GM12878 (cell line): Measurements from ENCODE around the gene GNPTG. TPM values are rescaled to one million over a fixed set of nuclear protein-coding genes. Genes with fewer than 3 reads are reported as not detected.
A peak's percentile ranks its signal among the peaks of the same experiment; 100 is the strongest.

Source experiments
- ATAC-seq: fragments of 200-7000 bp; cut with Tn5 transposase; 3 replicates; pipeline ENCODE4 v1.9.1; 2020; ENCODE audit warnings: mild to moderate bottlenecking, moderate library complexity
- BruUV-seq: library from RNA; stranded (reverse); fragments of 400-500 nt; replicated peaks from 2 replicates; lab custom pipeline; 2021; lab: Mats Ljungman, UMichigan
- CTCF ChIA-PET: fragments of 300-600 bp; sonication (Branson Sonifier 250); formaldehyde crosslinking; extraction: SDS; loops from one replicate; lab custom pipeline; 2021; ENCODE audit warnings: inconsistent platforms; lab: Yijun Ruan, JAX
- POLR2A ChIA-PET: fragments of 350-600 bp; formaldehyde crosslinking; extraction: SDS; loops from one replicate; lab custom pipeline; 2021; ENCODE audit warnings: inconsistent platforms; lab: Charles Lee
- RAD21 ChIA-PET: fragments of 300-600 bp; sonication (Branson Sonifier 250); formaldehyde crosslinking; loops from one replicate; lab custom pipeline; 2023; ENCODE audit warnings: antibody characterized with exemption; ENCODE audit not compliant: unreplicated experiment; lab: Charles Lee
- SMC1A ChIA-PET: fragments of 300-600 bp; sonication (Branson Sonifier 250); formaldehyde crosslinking; loops from one replicate; lab custom pipeline; 2023; ENCODE audit not compliant: unreplicated experiment, uncharacterized antibody; lab: Charles Lee
- DNase-seq: peaks from one replicate; pipeline ENCODE4 v3.0.0-alpha.2; 2011; ENCODE audit warnings: low read depth, low spot score
- FAIRE-seq: peaks from 3 replicates; lab custom pipeline; 2011; peaks lifted over from hg19 to GRCh38; lab: Jason Lieb, UNC
- H2AFZ ChIP-seq: 2 replicates; pipeline ENCODE4 v1.6.0; 2011; ENCODE audit warnings: low read depth, low read length, control low read depth; ENCODE audit not compliant: control insufficient read depth
- H3K27ac ChIP-seq: 2 replicates; pipeline ENCODE4 v1.5.1; 2011; ENCODE audit warnings: control low read depth; ENCODE audit not compliant: control insufficient read depth, insufficient read depth
- H3K27me3 ChIP-seq, 2 experiments: replicated peaks in 1 of 2; 2 replicates each; pipeline versions ENCODE4 v1.6.0 to v1.6.1; 2011; ENCODE audit warnings: low read length in 1 of 2; ENCODE audit not compliant: control insufficient read depth in 2 of 2, insufficient read depth in 2 of 2
- H3K36me3 ChIP-seq, 2 experiments: 2 replicates each; pipeline ENCODE4 v1.5.1; 2011; ENCODE audit warnings: low read length in 1 of 2; ENCODE audit not compliant: control insufficient read depth in 2 of 2, insufficient read depth in 2 of 2
- H3K4me1 ChIP-seq: 2 replicates; pipeline ENCODE4 v1.6.1; 2011; ENCODE audit warnings: mild to moderate bottlenecking, low read length, moderate library complexity, mixed read lengths; ENCODE audit not compliant: control insufficient read depth, insufficient read depth
- H3K4me2 ChIP-seq: 2 replicates; pipeline ENCODE4 v1.6.0; 2011; ENCODE audit warnings: control low read depth; ENCODE audit not compliant: control insufficient read depth, insufficient read depth
- H3K4me3 ChIP-seq: fragments of 200-600 bp; sonication (generic); 2 replicates; pipeline ENCODE4 v1.5.1; 2016
- H3K79me2 ChIP-seq: 2 replicates; pipeline ENCODE4 v1.6.0; 2011; ENCODE audit warnings: low read length; ENCODE audit not compliant: control insufficient read depth, insufficient read depth
- H3K9ac ChIP-seq: 2 replicates; pipeline ENCODE4 v1.8.0; 2011; ENCODE audit warnings: low read length, control low read depth, mixed read lengths; ENCODE audit not compliant: control insufficient read depth, insufficient read depth
- H3K9me3 ChIP-seq: replicated peaks from 3 replicates; pipeline ENCODE4 v1.5.1; 2011; ENCODE audit warnings: mild to moderate bottlenecking, low read length; ENCODE audit not compliant: control insufficient read depth, insufficient read depth
- H4K20me1 ChIP-seq: 2 replicates; pipeline ENCODE4 v1.6.0; 2011; ENCODE audit not compliant: control insufficient read depth, insufficient read depth
- BMI1 ChIP-seq: fragments of 450-650 bp; IDR thresholded peaks from 2 replicates; pipeline ENCODE4 v1.6.1; 2016; ENCODE audit warnings: mild to moderate bottlenecking, moderate library complexity, borderline replicate concordance
- CTCF ChIP-seq, 3 experiments: IDR thresholded peaks in 2 of 3; conservative IDR thresholded peaks in 1 of 3; 2 replicates each; pipeline ENCODE4 v1.5.1; 2011; ENCODE audit warnings: low read depth in 3 of 3, low read length in 3 of 3, mild to moderate bottlenecking in 3 of 3, control low read depth in 2 of 3, moderate library complexity in 2 of 3, inconsistent platforms in 1 of 3, mixed read lengths in 1 of 3; ENCODE audit not compliant: control insufficient read depth in 2 of 3, insufficient read depth in 1 of 3; ENCODE audit errors: extremely low read depth in 1 of 3
- HDGF ChIP-seq: fragments of 450-650 bp; IDR thresholded peaks from 2 replicates; pipeline ENCODE4 v1.6.1; 2016; ENCODE audit warnings: antibody characterized with exemption
- ZBTB40 ChIP-seq: fragments of 450-650 bp; IDR thresholded peaks from 2 replicates; pipeline ENCODE4 v1.6.1; 2016; ENCODE audit warnings: mild to moderate bottlenecking, moderate library complexity, borderline replicate concordance
- WGBS: methylation state at CpG from one replicate; pipeline ENCODE4 v1.1.6; 2016; ENCODE audit warnings: low lambda C conversion rate; ENCODE audit not compliant: insufficient replicate concordance, insufficient coverage; ENCODE audit errors: missing lambda C conversion rate; 5-methylcytosine and 5-hydroxymethylcytosine counted together
- in situ Hi-C: fragments of 300-500 bp; cut with MboI; formaldehyde crosslinking; loops from 9 replicates; pipeline ENCODE4 v1.14.3; 2018; ENCODE audit warnings: mixed read lengths
- intact Hi-C: fragments of 100-400 bp; cut with micrococcal nuclease; formaldehyde crosslinking; loops from one replicate; pipeline ENCODE4 v1.14.2; 2022; ENCODE audit not compliant: unreplicated experiment
- polyA plus RNA-seq, 11 experiments: library from polyadenylated mRNA; depleted of rRNA in 4 of 11; unstranded in 6 of 11; stranded (reverse) in 5 of 11; fragments of >200 nt; fragmentation: Nextera tagmentation in 4 of 11; fragmentation: Illumina TruSeq in 1 of 11; extraction: Ambion mirVana in 4 of 11; extraction: Trizol in 1 of 11; gene quantifications; 1 replicate in 1 of 11; 2 replicates in 10 of 11; pipeline versions ENCODE4 v1.2.1 to v1.2.3, GENCODE V29; 2011 to 2016; ENCODE audit warnings: inconsistent platforms in 2 of 11, missing spikeins in 2 of 11, low read depth in 1 of 11
- total RNA-seq, 4 experiments: library from RNA; depleted of rRNA in 3 of 4; stranded (reverse); fragments of >200 nt in 3 of 4; fragmentation: Illumina TruSeq in 1 of 4; extraction: Trizol in 1 of 4; gene quantifications; 2 replicates each; pipeline versions ENCODE4 v1.2.1 to v1.2.3, GENCODE V29; 2013 to 2021

Gene GNPTG
- total and polyA plus RNA-seq, 10 of the 15 experiments (the other 5 are each of a cell fraction or from before 2014, with no cell fraction given) = 0.80 to 32.6 (median 20.9) TPM

- ChIA-PET CTCF (interaction anchor here (2.0 kb wide), 1 partner anchor 27 kb away, joined by 6 read pairs; no protein-coding TSS in a partner anchor), RAD21 (no interaction called here), SMC1A (no interaction called here)
- in situ Hi-C loops = no loop called here
- no peaks in the 10 kb centered on the region for H3K36me3 ChIP-seq
- WGBS = 74% methylated on average over 9 of the region's 9 CpGs
- ATAC-seq (no peak), DNase-seq (no peak), FAIRE-seq (no peak)
- peaks cover 5 to 8% of the 10 kb centered on the region in 2 experiments; a peak in 3 of 4 replicates for H3K27me3 ChIP-seq
- no peak overlapping the region for H3K4me3 ChIP-seq
- no TSS peak for BruUV-seq
- intact Hi-C loops = no loop called here
- H3K27ac ChIP-seq = no peak overlapping the region
- no peak for TF ChIP-seq HDGF
- peak; percentile 27; the same call in 1 of the 2 replicates for TF ChIP-seq BMI1
- TF ChIP-seq, all 136 proteins: peak for 1
- Histone ChIP-seq H3K9ac (no peak overlapping the region), H3K4me1 (peaks cover 5% of the 10 kb centered on the region), H3K9me3 (no peaks in the 10 kb centered on the region), H4K20me1 (no peaks in the 10 kb centered on the region), H3K79me2 (no peaks in the 10 kb centered on the region), H2AFZ (no peak overlapping the region), H3K4me2 (no peak overlapping the region)
- POLR2A ChIA-PET = no interaction called here
Measured at GRCh38 chr16:1337486-1337885, 14.2 kb upstream of the GNPTG start.

DNA sequence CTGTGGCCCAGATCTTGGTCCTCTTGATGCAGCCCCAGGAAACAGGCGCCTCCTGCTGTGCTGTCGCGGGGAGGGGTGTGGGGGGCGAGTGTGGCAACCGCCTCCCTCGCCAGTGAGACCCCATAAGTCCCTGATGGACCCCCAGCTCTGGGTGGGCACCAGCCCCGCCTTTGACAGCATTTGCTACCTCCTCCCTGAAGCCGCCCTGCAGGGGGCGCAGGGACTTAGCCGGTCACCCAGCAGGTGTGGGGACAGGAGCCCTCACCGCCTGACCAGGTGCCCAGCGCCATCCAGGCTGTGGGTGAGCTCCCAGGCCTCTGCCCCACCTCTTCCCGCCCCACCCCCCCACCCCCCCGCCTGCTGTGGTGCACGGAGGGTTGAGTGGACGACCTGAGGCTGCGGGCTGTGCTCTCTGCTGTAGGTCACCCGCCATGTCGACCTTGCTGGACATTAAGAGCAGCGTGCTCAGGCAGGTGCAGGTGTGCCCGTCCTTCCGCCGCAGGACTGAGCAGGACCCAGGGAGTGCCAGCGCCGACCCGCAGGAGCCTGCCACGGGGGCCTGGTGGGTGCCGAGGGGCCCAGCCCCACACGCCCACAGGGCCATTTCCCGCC lies 13.5 kb upstream of the GNPTG start:
- ATAC-seq (no peak), FAIRE-seq (no peak)
- H3K27ac ChIP-seq = no peak overlapping the region
- H3K9me3 ChIP-seq = no peaks in the 10 kb centered on the region
- no peak overlapping the region for H3K4me3 ChIP-seq
- H3K4me1 ChIP-seq = peaks cover 9% of the 10 kb centered on the region
- H3K36me3 ChIP-seq = no peaks in the 10 kb centered on the region
- H2AFZ ChIP-seq = no peak overlapping the region
- SMC1A ChIA-PET = no interaction called here
- WGBS = 13% methylated on average over 17 of the region's 30 CpGs
- no TSS peak for BruUV-seq
- no peak for TF ChIP-seq ZBTB40
- TF ChIP-seq CTCF (IDR thresholded peaks at IDR 0.05 in 2 of 3, conservative IDR thresholded peaks at IDR 0.05 in 1 of 3; ENCODE audit: control insufficient read depth in 2 of 3, extremely low read depth in 1 of 3, insufficient read depth in 1 of 3, low read depth in 3 of 3, low read length in 3 of 3) = peak; percentile 23 to 67 (median 50); a peak in 4 of 6 replicates
- TF ChIP-seq, all 136 proteins: peak for 1
- no peaks in the 10 kb centered on the region for H4K20me1 ChIP-seq
- DNase-seq = no peak
- H3K27me3 ChIP-seq = peaks cover 5 to 8% of the 10 kb centered on the region in 2 experiments; a peak in 3 of 4 replicates
- ChIA-PET RAD21 (no interaction called here), CTCF (interaction anchor here (2.0 kb wide), 1 partner anchor 27 kb away, joined by 6 read pairs; no protein-coding TSS in a partner anchor), POLR2A (no interaction called here)
- H3K79me2 ChIP-seq = no peaks in the 10 kb centered on the region
- no peak overlapping the region for H3K9ac ChIP-seq
- H3K4me2 ChIP-seq = no peak overlapping the region
- intact Hi-C loops = no loop called here
- in situ Hi-C loops = no loop called here
